ENCODE measurements around the gene KRTAP9-8. TPM values are rescaled to one million over a fixed set of nuclear protein-coding genes. Genes with fewer than 3 reads are reported as not detected.

Gene KRTAP9-8

GRCh38 chr17:41284546-41284945 is 46.7 kb downstream of the KRTAP9-8 start:
- H3K79me1 ChIP-seq (ENCODE audit: low read length): no peaks in the 10 kb centered on the region
- H3K18ac ChIP-seq (ENCODE audit: low read length): no peak overlapping the region
- H3K4me2 ChIP-seq (ENCODE audit: low read length): no peak overlapping the region
- no peaks in the 10 kb centered on the region for H3K36me3 ChIP-seq (ENCODE audit: control insufficient read depth, insufficient read depth, low read length)
- no peaks in the 10 kb centered on the region for H3K27me3 ChIP-seq (ENCODE audit: insufficient read depth, low read length, poor library complexity)
- H3K4me3 ChIP-seq (ENCODE audit: low read length): no peak overlapping the region
- WGBS (ENCODE audit: extremely low coverage, insufficient coverage, low lambda C conversion rate): no CpG with 5 or more reads among the region's 2 CpGs
- no peaks in the 10 kb centered on the region for H3K4me1 ChIP-seq (ENCODE audit: control insufficient read depth, low read depth, low read length)
- DNase-seq: no peak
- no peak overlapping the region for H3K9ac ChIP-seq (ENCODE audit: low read length)
- H2AK5ac ChIP-seq (ENCODE audit: low read length): no peak overlapping the region
- H3K23ac ChIP-seq (ENCODE audit: low read length): no peak overlapping the region
- no peak overlapping the region for H4K8ac ChIP-seq (ENCODE audit: low read depth, low read length)
- no peak overlapping the region for H2BK120ac ChIP-seq (ENCODE audit: low read depth, low read length)
- no peak overlapping the region for H3K4ac ChIP-seq (ENCODE audit: low read depth, low read length)
- no peak overlapping the region for H3K56ac ChIP-seq (ENCODE audit: low read length)
- H3K27ac ChIP-seq (ENCODE audit: low read depth, low read length): no peak overlapping the region
- no peak overlapping the region for H2BK5ac ChIP-seq (ENCODE audit: low read length)
- no peak overlapping the region for H2BK15ac ChIP-seq (replicated peaks; ENCODE audit: low read depth)
- no peaks in the 10 kb centered on the region for H3K79me2 ChIP-seq (ENCODE audit: control insufficient read depth, insufficient read depth, low read length)
- no peak overlapping the region for H4K5ac ChIP-seq (ENCODE audit: low read length)

DNA sequence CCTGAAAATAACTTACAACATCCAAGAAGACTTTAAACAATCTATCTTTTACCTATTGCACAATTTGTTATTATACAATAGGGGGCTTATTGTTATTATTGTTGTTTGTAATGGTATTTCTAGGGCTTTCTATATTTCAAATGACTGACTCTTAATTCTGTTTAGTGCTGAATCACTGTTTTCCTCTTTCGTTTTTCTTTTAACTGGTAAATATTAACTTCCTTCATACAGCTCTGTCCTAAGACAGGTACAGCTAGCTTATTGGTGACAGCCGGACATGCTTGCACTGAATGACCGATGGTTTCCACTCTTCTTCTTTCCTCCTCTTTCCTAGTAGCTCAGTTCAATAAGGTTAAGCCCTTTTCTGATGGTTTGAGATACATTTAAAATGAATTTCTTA is 49.3 kb downstream of the KRTAP9-8 start:
- Histone ChIP-seq H3K4me1 (ENCODE audit: control insufficient read depth, low read depth, low read length) (no peaks in the 10 kb centered on the region), H2BK15ac (replicated peaks; ENCODE audit: low read depth) (no peak overlapping the region), H3K79me2 (ENCODE audit: control insufficient read depth, insufficient read depth, low read length) (no peaks in the 10 kb centered on the region), H4K5ac (ENCODE audit: low read length) (no peak overlapping the region), H3K9ac (ENCODE audit: low read length) (no peak overlapping the region), H3K27ac (ENCODE audit: low read depth, low read length) (no peak overlapping the region), H3K18ac (ENCODE audit: low read length) (no peak overlapping the region), H3K23ac (ENCODE audit: low read length) (no peak overlapping the region), H3K56ac (ENCODE audit: low read length) (no peak overlapping the region), H3K27me3 (ENCODE audit: insufficient read depth, low read length, poor library complexity) (no peaks in the 10 kb centered on the region), H2AK5ac (ENCODE audit: low read length) (no peak overlapping the region), H2BK120ac (ENCODE audit: low read depth, low read length) (no peak overlapping the region), H4K8ac (ENCODE audit: low read depth, low read length) (no peak overlapping the region), H2BK5ac (ENCODE audit: low read length) (no peak overlapping the region), H3K79me1 (ENCODE audit: low read length) (no peaks in the 10 kb centered on the region), H3K4me2 (ENCODE audit: low read length) (no peak overlapping the region), H3K4me3 (ENCODE audit: low read length) (no peak overlapping the region), H3K36me3 (ENCODE audit: control insufficient read depth, insufficient read depth, low read length) (no peaks in the 10 kb centered on the region), H3K4ac (ENCODE audit: low read depth, low read length) (no peak overlapping the region)
- DNase-seq: no peak
- no CpG with 5 or more reads among the region's 3 CpGs for WGBS (ENCODE audit: extremely low coverage, insufficient coverage, low lambda C conversion rate)

Small RNA genes within 50 kb of the gene (small RNA-seq; reads per million reads assigned to genes)
- not detected for gene KRTAP9-10P (ENCODE audit: insufficient read depth)
